HepG2 (cell line): ENCODE data around the gene BLOC1S1. TPM values are rescaled to one million over a fixed set of nuclear protein-coding genes. Genes with fewer than 3 reads are reported as not detected.

ENCODE experiments used
- ATAC-seq: fragments of 200-7000 bp; cut with Tn5 transposase; 3 replicates; pipeline ENCODE4 v1.9.1; 2020; ENCODE audit warnings: mild to moderate bottlenecking, moderate library complexity
- BruUV-seq: library from RNA; stranded (reverse); fragments of 400-500 nt; replicated peaks from 2 replicates; lab custom pipeline; 2021; lab: Mats Ljungman, UMichigan
- CTCF ChIA-PET: fragments of 300-600 bp; formaldehyde crosslinking; extraction: SDS; loops from one replicate; lab custom pipeline; 2021; ENCODE audit warnings: low total read pairs, inconsistent platforms, low intra/inter-chr PET ratio; lab: Yijun Ruan, JAX
- POLR2A ChIA-PET: fragments of 350-600 bp; sonication (Branson Sonifier 250); formaldehyde crosslinking; loops from one replicate; lab custom pipeline; 2020; ENCODE audit warnings: antibody characterized with exemption, inconsistent platforms; lab: Yijun Ruan, JAX
- DNase-seq: peaks from one replicate; pipeline ENCODE4 v3.0.0-alpha.2; 2015; ENCODE audit warnings: low spot score
- FAIRE-seq: peaks from 3 replicates; lab custom pipeline; 2011; peaks lifted over from hg19 to GRCh38; lab: Jason Lieb, UNC
- H2AFZ ChIP-seq: one replicate; pipeline ENCODE4 v1.6.1; 2011; ENCODE audit warnings: low read length, inconsistent platforms
- H3K27ac ChIP-seq: fragments of 300-600 bp; 3 replicates; pipeline ENCODE4 v1.8.0; 2011; ENCODE audit warnings: mixed run types, mild to moderate bottlenecking, mixed read lengths, low read length, inconsistent platforms; ENCODE audit not compliant: insufficient read depth; ENCODE audit errors: extremely low read length
- H3K27me3 ChIP-seq, 2 experiments: fragments of 200-600 bp in 1 of 2; 2 replicates in 1 of 2; 3 replicates in 1 of 2; pipeline versions ENCODE4 v1.6.0 to v1.8.0; 2011; ENCODE audit warnings: low read length in 2 of 2, mild to moderate bottlenecking in 2 of 2, moderate library complexity in 2 of 2, inconsistent platforms in 1 of 2; ENCODE audit not compliant: insufficient read depth in 2 of 2, control insufficient read depth in 1 of 2
- H3K36me3 ChIP-seq, 2 experiments: fragments of 200-600 bp in 1 of 2; replicated peaks in 1 of 2; 2 replicates in 1 of 2; 3 replicates in 1 of 2; pipeline versions ENCODE4 v1.5.1 to v1.8.0; 2011; ENCODE audit warnings: low read length in 2 of 2, inconsistent platforms in 1 of 2; ENCODE audit not compliant: insufficient read depth in 2 of 2, control insufficient read depth in 1 of 2
- H3K4me1 ChIP-seq: 2 replicates; pipeline ENCODE4 v1.5.1; 2012; ENCODE audit warnings: low read length, inconsistent platforms; ENCODE audit not compliant: insufficient read depth
- H3K4me2 ChIP-seq: 2 replicates; pipeline ENCODE4 v1.6.0; 2011; ENCODE audit warnings: low read depth, low read length, inconsistent platforms
- H3K4me3 ChIP-seq, 3 experiments: fragments of 200-600 bp in 1 of 3; sonication (generic), shearing (Covaris generic) in 1 of 3; replicated peaks in 1 of 3; 2 replicates each; pipeline ENCODE4 v1.5.1; 2011 to 2016; ENCODE audit warnings: low read length in 3 of 3, inconsistent platforms in 2 of 3, low read depth in 2 of 3, mild to moderate bottlenecking in 2 of 3, control low read depth in 1 of 3, mixed read lengths in 1 of 3; ENCODE audit not compliant: insufficient read depth in 1 of 3
- H3K79me2 ChIP-seq: one replicate; pipeline ENCODE4 v1.6.1; 2011; ENCODE audit warnings: low read length, inconsistent platforms; ENCODE audit not compliant: insufficient read depth
- H3K9ac ChIP-seq: 2 replicates; pipeline ENCODE4 v1.6.0; 2011; ENCODE audit warnings: mild to moderate bottlenecking, low read depth, low read length, inconsistent platforms; ENCODE audit not compliant: insufficient read depth
- H3K9me3 ChIP-seq: 2 replicates; pipeline ENCODE4 v1.5.1; 2012; ENCODE audit warnings: mild to moderate bottlenecking, low read length
- H4K20me1 ChIP-seq: 2 replicates; pipeline ENCODE4 v1.6.0; 2011; ENCODE audit warnings: inconsistent platforms, mild to moderate bottlenecking, low read length, moderate library complexity; ENCODE audit not compliant: insufficient read depth
- EED ChIP-seq: sonication (generic); formaldehyde crosslinking; IDR thresholded peaks from 2 replicates; pipeline ENCODE4 v1.5.0; 2020; ENCODE audit warnings: mild to moderate bottlenecking, missing genetic modification reagents
- HOXA7 ChIP-seq: sonication (generic); formaldehyde crosslinking; IDR thresholded peaks from 2 replicates; pipeline ENCODE4 v1.8.1; 2022; ENCODE audit warnings: mild to moderate bottlenecking, missing genetic modification reagents, moderate library complexity
- KDM2A ChIP-seq: sonication (generic); formaldehyde crosslinking; IDR thresholded peaks from 2 replicates; pipeline ENCODE4 v1.4.0; 2020; ENCODE audit warnings: low read depth, missing genetic modification reagents, borderline replicate concordance
- NR1H2 ChIP-seq: sonication (generic); formaldehyde crosslinking; IDR thresholded peaks from 2 replicates; pipeline ENCODE4 v1.8.1; 2022; ENCODE audit warnings: low read depth, missing genetic modification reagents, borderline replicate concordance
- NR3C1 ChIP-seq: sonication (generic); formaldehyde crosslinking; IDR thresholded peaks from 2 replicates; pipeline ENCODE4 v1.4.0; 2020; ENCODE audit warnings: missing genetic modification reagents
- SRY ChIP-seq: sonication (generic); formaldehyde crosslinking; IDR thresholded peaks from 2 replicates; pipeline ENCODE4 v1.8.0; 2022; ENCODE audit warnings: mild to moderate bottlenecking, missing genetic modification reagents
- ZFP36L2 ChIP-seq: sonication (generic); formaldehyde crosslinking; IDR thresholded peaks from 2 replicates; pipeline ENCODE4 v1.4.0; 2020; ENCODE audit warnings: missing genetic modification reagents
- ZNF17 ChIP-seq: sonication (generic); formaldehyde crosslinking; IDR thresholded peaks from 2 replicates; pipeline ENCODE4 v1.5.0; 2020; ENCODE audit warnings: mild to moderate bottlenecking, missing genetic modification reagents
- ZNF180 ChIP-seq: sonication (generic); formaldehyde crosslinking; IDR thresholded peaks from 2 replicates; pipeline ENCODE4 v1.4.0; 2020; ENCODE audit warnings: low read depth, missing genetic modification reagents, borderline replicate concordance
- ZNF296 ChIP-seq: sonication (generic); formaldehyde crosslinking; conservative IDR thresholded peaks from 2 replicates; pipeline ENCODE4 v1.5.0; 2020; ENCODE audit warnings: mild to moderate bottlenecking, missing genetic modification reagents
- ZNF3 ChIP-seq: IDR thresholded peaks from 2 replicates; pipeline ENCODE4 v1.7.0; 2017; ENCODE audit warnings: inconsistent platforms
- WGBS: methylation state at CpG from one replicate; pipeline ENCODE4 v1.1.6; 2017; ENCODE audit warnings: low lambda C conversion rate; 5-methylcytosine and 5-hydroxymethylcytosine counted together
- in situ Hi-C: cut with HindIII; loops from 2 replicates; pipeline ENCODE4 v1.10.0; 2017; ENCODE audit warnings: low pct_unique_long_range_greater_than_20kb; ENCODE audit not compliant: extremely low pct_ligation_motif_present
- intact Hi-C: fragments of 100-400 bp; cut with micrococcal nuclease; formaldehyde crosslinking; loops from one replicate; pipeline ENCODE4 v1.10.0; 2022; ENCODE audit not compliant: unreplicated experiment
- polyA plus RNA-seq, 8 experiments: library from polyadenylated mRNA; depleted of rRNA in 3 of 8; stranded (reverse) in 7 of 8; unstranded in 1 of 8; fragments of >200 nt; fragmentation: Illumina TruSeq in 4 of 8; extraction: Trizol in 4 of 8; gene quantifications; 2 replicates each; pipeline versions ENCODE4 v1.2.1 to v1.2.3, GENCODE V29; 2011 to 2016; ENCODE audit warnings: low read depth in 4 of 8, missing spikeins in 1 of 8, mixed read lengths in 1 of 8; ENCODE audit not compliant: insufficient read depth in 1 of 8
- total RNA-seq, 5 experiments: library from RNA; depleted of rRNA; stranded (reverse); fragments of >200 nt; fragmentation: Illumina TruSeq; extraction: Trizol; gene quantifications; 2 replicates each; pipeline ENCODE4 v1.2.3, GENCODE V29; 2016; ENCODE audit warnings: low read depth in 1 of 5
- TF ChIP-seq, protein P1 (sequence below): sonication (generic); formaldehyde crosslinking; IDR thresholded peaks from 2 replicates; pipeline ENCODE4 v1.4.0; 2020; ENCODE audit warnings: low read depth, mild to moderate bottlenecking, missing genetic modification reagents
- TF ChIP-seq, protein P2 (sequence below): sonication (generic); formaldehyde crosslinking; IDR thresholded peaks from 2 replicates; pipeline ENCODE4 v1.5.0; 2020; ENCODE audit warnings: mild to moderate bottlenecking, missing genetic modification reagents
- TF ChIP-seq, protein P3 (sequence below): sonication (generic); formaldehyde crosslinking; IDR thresholded peaks from 2 replicates; pipeline ENCODE4 v1.4.0; 2020; ENCODE audit warnings: missing genetic modification reagents, mild to moderate bottlenecking, borderline replicate concordance
- TF ChIP-seq, protein P4 (sequence below): sonication (generic); formaldehyde crosslinking; IDR thresholded peaks from 2 replicates; pipeline ENCODE4 v1.4.0; 2020; ENCODE audit warnings: mild to moderate bottlenecking, missing genetic modification reagents

Gene BLOC1S1
- total and polyA plus RNA-seq, 2 of the 13 experiments (the other 11 are each of a cell fraction or from before 2014, with no cell fraction given): 55.1 to 95.3 TPM

DNA sequence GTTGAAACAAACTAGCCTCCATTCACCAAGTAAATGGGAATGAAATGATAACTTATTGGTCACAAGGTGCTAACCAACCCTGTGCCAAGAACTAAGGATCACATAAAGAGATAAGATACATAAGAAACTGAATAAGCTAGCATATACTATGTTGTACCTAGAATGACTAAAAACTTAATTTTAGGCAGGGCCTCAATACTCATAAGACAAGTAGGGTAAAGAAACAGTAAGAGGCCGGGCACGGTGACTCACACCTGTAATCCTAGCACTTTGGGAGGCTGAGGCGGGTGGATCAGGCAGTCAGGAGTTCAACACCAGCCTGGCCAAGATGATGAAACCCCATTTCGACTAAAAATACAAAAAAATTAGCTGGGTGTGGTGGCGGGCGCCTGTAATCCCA, 44.8 kb downstream of the BLOC1S1 start:
- Histone ChIP-seq H2AFZ (no peak overlapping the region), H3K4me3 (no peak overlapping the region), H3K4me1 (no peaks in the 10 kb centered on the region), H3K9me3 (no peaks in the 10 kb centered on the region), H3K27me3 (no peaks in the 10 kb centered on the region), H3K9ac (no peak overlapping the region), H3K27ac (no peak overlapping the region), H3K36me3 (peaks cover 14 to 70% of the 10 kb centered on the region in 2 experiments; a peak in 4 of 5 replicates), H3K4me2 (no peak overlapping the region), H4K20me1 (no peaks in the 10 kb centered on the region), H3K79me2 (no peaks in the 10 kb centered on the region)
- in situ Hi-C loops: no loop called here
- WGBS: 96% methylated on average over 6 of the region's 6 CpGs
- CTCF ChIA-PET: no interaction called here
- DNase-seq (no peak), ATAC-seq (no peak), FAIRE-seq (no peak)
- no TSS peak for BruUV-seq
- intact Hi-C loops: no loop called here
- POLR2A ChIA-PET: no interaction called here
- no peak for TF ChIP-seq ZFP36L2 (CRISPR knock-in tag)
- no peak for TF ChIP-seq HOXA7
- TF ChIP-seq, protein P1, sequence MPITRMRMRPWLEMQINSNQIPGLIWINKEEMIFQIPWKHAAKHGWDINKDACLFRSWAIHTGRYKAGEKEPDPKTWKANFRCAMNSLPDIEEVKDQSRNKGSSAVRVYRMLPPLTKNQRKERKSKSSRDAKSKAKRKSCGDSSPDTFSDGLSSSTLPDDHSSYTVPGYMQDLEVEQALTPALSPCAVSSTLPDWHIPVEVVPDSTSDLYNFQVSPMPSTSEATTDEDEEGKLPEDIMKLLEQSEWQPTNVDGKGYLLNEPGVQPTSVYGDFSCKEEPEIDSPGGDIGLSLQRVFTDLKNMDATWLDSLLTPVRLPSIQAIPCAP (CRISPR knock-in tag): no peak
- no peak for TF ChIP-seq NR1H2
- no peak for TF ChIP-seq ZNF3
- TF ChIP-seq, protein P2, sequence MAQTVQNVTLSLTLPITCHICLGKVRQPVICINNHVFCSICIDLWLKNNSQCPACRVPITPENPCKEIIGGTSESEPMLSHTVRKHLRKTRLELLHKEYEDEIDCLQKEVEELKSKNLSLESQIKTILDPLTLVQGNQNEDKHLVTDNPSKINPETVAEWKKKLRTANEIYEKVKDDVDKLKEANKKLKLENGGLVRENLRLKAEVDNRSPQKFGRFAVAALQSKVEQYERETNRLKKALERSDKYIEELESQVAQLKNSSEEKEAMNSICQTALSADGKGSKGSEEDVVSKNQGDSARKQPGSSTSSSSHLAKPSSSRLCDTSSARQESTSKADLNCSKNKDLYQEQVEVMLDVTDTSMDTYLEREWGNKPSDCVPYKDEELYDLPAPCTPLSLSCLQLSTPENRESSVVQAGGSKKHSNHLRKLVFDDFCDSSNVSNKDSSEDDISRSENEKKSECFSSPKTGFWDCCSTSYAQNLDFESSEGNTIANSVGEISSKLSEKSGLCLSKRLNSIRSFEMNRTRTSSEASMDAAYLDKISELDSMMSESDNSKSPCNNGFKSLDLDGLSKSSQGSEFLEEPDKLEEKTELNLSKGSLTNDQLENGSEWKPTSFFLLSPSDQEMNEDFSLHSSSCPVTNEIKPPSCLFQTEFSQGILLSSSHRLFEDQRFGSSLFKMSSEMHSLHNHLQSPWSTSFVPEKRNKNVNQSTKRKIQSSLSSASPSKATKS (CRISPR knock-in tag): no peak
- TF ChIP-seq, protein P3, sequence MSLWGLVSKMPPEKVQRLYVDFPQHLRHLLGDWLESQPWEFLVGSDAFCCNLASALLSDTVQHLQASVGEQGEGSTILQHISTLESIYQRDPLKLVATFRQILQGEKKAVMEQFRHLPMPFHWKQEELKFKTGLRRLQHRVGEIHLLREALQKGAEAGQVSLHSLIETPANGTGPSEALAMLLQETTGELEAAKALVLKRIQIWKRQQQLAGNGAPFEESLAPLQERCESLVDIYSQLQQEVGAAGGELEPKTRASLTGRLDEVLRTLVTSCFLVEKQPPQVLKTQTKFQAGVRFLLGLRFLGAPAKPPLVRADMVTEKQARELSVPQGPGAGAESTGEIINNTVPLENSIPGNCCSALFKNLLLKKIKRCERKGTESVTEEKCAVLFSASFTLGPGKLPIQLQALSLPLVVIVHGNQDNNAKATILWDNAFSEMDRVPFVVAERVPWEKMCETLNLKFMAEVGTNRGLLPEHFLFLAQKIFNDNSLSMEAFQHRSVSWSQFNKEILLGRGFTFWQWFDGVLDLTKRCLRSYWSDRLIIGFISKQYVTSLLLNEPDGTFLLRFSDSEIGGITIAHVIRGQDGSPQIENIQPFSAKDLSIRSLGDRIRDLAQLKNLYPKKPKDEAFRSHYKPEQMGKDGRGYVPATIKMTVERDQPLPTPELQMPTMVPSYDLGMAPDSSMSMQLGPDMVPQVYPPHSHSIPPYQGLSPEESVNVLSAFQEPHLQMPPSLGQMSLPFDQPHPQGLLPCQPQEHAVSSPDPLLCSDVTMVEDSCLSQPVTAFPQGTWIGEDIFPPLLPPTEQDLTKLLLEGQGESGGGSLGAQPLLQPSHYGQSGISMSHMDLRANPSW (CRISPR knock-in tag): no peak
- TF ChIP-seq ZNF296 (CRISPR knock-in tag): no peak
- TF ChIP-seq SRY (CRISPR knock-in tag): no peak
- TF ChIP-seq, protein P4, sequence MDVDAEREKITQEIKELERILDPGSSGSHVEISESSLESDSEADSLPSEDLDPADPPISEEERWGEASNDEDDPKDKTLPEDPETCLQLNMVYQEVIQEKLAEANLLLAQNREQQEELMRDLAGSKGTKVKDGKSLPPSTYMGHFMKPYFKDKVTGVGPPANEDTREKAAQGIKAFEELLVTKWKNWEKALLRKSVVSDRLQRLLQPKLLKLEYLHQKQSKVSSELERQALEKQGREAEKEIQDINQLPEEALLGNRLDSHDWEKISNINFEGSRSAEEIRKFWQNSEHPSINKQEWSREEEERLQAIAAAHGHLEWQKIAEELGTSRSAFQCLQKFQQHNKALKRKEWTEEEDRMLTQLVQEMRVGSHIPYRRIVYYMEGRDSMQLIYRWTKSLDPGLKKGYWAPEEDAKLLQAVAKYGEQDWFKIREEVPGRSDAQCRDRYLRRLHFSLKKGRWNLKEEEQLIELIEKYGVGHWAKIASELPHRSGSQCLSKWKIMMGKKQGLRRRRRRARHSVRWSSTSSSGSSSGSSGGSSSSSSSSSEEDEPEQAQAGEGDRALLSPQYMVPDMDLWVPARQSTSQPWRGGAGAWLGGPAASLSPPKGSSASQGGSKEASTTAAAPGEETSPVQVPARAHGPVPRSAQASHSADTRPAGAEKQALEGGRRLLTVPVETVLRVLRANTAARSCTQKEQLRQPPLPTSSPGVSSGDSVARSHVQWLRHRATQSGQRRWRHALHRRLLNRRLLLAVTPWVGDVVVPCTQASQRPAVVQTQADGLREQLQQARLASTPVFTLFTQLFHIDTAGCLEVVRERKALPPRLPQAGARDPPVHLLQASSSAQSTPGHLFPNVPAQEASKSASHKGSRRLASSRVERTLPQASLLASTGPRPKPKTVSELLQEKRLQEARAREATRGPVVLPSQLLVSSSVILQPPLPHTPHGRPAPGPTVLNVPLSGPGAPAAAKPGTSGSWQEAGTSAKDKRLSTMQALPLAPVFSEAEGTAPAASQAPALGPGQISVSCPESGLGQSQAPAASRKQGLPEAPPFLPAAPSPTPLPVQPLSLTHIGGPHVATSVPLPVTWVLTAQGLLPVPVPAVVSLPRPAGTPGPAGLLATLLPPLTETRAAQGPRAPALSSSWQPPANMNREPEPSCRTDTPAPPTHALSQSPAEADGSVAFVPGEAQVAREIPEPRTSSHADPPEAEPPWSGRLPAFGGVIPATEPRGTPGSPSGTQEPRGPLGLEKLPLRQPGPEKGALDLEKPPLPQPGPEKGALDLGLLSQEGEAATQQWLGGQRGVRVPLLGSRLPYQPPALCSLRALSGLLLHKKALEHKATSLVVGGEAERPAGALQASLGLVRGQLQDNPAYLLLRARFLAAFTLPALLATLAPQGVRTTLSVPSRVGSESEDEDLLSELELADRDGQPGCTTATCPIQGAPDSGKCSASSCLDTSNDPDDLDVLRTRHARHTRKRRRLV (CRISPR knock-in tag): no peak
- TF ChIP-seq EED (CRISPR knock-in tag): no peak
- TF ChIP-seq ZNF17 (CRISPR knock-in tag): no peak
- TF ChIP-seq KDM2A: no peak
- no peak for TF ChIP-seq ZNF180 (CRISPR knock-in tag)
- TF ChIP-seq NR3C1 (CRISPR knock-in tag): no peak
